H1 (cell line): ENCODE measurements around the gene SLX4. TPM values are rescaled to one million over a fixed set of nuclear protein-coding genes. Genes with fewer than 3 reads are reported as not detected.

Source experiments
- BCL11A ChIP-seq, 2 experiments: IDR thresholded peaks; one replicate each; pipeline ENCODE4 v1.6.1; 2011; ENCODE audit warnings: low read depth in 2 of 2, low read length in 2 of 2, mild to moderate bottlenecking in 2 of 2
- CREB1 ChIP-seq: IDR thresholded peaks from 2 replicates; pipeline ENCODE4 v1.6.1; 2012; ENCODE audit warnings: inconsistent platforms
- JUND ChIP-seq: IDR thresholded peaks from 2 replicates; pipeline ENCODE4 v1.6.1; 2011; ENCODE audit warnings: mild to moderate bottlenecking, improper control_type of control experiment, low read length
- KDM1A ChIP-seq: fragments of 200-600, 300-600 bp; sonication (generic); IDR thresholded peaks from 2 replicates; pipeline ENCODE4 v1.7.1; 2016; ENCODE audit warnings: mild to moderate bottlenecking, low read length, borderline replicate concordance
- MAFK ChIP-seq: IDR thresholded peaks from 2 replicates; pipeline ENCODE4 v1.6.1; 2012; ENCODE audit warnings: low read depth, mild to moderate bottlenecking, improper control_type of control experiment, low read length
- NRF1 ChIP-seq: IDR thresholded peaks from 2 replicates; pipeline ENCODE4 v1.6.1; 2011; ENCODE audit warnings: mild to moderate bottlenecking, low read depth, low read length, improper control_type of control experiment
- PHF8 ChIP-seq: fragments of 200-600 bp; sonication (generic); conservative IDR thresholded peaks from 2 replicates; pipeline ENCODE4 v1.7.1; 2012; ENCODE audit warnings: low read depth, mild to moderate bottlenecking, inconsistent platforms, low read length, moderate library complexity
- SAP30 ChIP-seq: fragments of 300-600 bp; sonication (generic); IDR thresholded peaks from 2 replicates; pipeline ENCODE4 v1.7.1; 2012; ENCODE audit warnings: low read length, moderate library complexity, mild to moderate bottlenecking, inconsistent platforms; ENCODE audit not compliant: insufficient read depth, insufficient replicate concordance
- SIRT6 ChIP-seq: IDR thresholded peaks from one replicate; pipeline ENCODE4 v1.7.1; 2012; ENCODE audit warnings: low read length, inconsistent platforms
- SP2 ChIP-seq: IDR thresholded peaks from 2 replicates; pipeline ENCODE4 v1.6.1; 2012; ENCODE audit warnings: mild to moderate bottlenecking, low read length, inconsistent platforms
- SRF ChIP-seq: IDR thresholded peaks from 2 replicates; pipeline ENCODE4 v1.6.1; 2011; ENCODE audit warnings: mild to moderate bottlenecking, low read depth, low read length, moderate library complexity
- TAF7 ChIP-seq: optimal IDR thresholded peaks from 2 replicates; pipeline ENCODE3; 2011; ENCODE audit warnings: low read depth, mild to moderate bottlenecking, inconsistent platforms, low read length, moderate library complexity, borderline replicate concordance
- polyA plus RNA-seq, 7 experiments: library from polyadenylated mRNA; depleted of rRNA in 3 of 7; stranded (reverse) in 5 of 7; unstranded in 2 of 7; fragments of >200 nt in 5 of 7; fragments of 200-250 nt in 2 of 7; gene quantifications; 1 replicate in 5 of 7; 2 replicates in 1 of 7; 4 replicates in 1 of 7; pipeline versions ENCODE4 v1.2.1 to v1.2.3, GENCODE V29; 2011 to 2013; ENCODE audit warnings: missing spikeins in 2 of 7, mixed read lengths in 2 of 7
- total RNA-seq: library from RNA; stranded (reverse); fragmentation: NEBNext Ultra II Directional; extraction: Animal tissue kit (Norgen Biotek cat#: 25700); gene quantifications from 2 replicates; pipeline ENCODE4 v1.2.1, GENCODE V29; 2021
- TF ChIP-seq, protein P1 (sequence below): fragments of 300-600 bp; sonication (generic); IDR thresholded peaks from 2 replicates; pipeline ENCODE4 v1.7.1; 2012; ENCODE audit warnings: low read length, moderate library complexity, mild to moderate bottlenecking, inconsistent platforms; ENCODE audit not compliant: insufficient replicate concordance

The SLX4 gene
- total and polyA plus RNA-seq, 2 of the 8 experiments (the other 6 are each of a cell fraction or from before 2014, with no cell fraction given) = 4.4 to 11.4 TPM

- TF ChIP-seq, protein P1, sequence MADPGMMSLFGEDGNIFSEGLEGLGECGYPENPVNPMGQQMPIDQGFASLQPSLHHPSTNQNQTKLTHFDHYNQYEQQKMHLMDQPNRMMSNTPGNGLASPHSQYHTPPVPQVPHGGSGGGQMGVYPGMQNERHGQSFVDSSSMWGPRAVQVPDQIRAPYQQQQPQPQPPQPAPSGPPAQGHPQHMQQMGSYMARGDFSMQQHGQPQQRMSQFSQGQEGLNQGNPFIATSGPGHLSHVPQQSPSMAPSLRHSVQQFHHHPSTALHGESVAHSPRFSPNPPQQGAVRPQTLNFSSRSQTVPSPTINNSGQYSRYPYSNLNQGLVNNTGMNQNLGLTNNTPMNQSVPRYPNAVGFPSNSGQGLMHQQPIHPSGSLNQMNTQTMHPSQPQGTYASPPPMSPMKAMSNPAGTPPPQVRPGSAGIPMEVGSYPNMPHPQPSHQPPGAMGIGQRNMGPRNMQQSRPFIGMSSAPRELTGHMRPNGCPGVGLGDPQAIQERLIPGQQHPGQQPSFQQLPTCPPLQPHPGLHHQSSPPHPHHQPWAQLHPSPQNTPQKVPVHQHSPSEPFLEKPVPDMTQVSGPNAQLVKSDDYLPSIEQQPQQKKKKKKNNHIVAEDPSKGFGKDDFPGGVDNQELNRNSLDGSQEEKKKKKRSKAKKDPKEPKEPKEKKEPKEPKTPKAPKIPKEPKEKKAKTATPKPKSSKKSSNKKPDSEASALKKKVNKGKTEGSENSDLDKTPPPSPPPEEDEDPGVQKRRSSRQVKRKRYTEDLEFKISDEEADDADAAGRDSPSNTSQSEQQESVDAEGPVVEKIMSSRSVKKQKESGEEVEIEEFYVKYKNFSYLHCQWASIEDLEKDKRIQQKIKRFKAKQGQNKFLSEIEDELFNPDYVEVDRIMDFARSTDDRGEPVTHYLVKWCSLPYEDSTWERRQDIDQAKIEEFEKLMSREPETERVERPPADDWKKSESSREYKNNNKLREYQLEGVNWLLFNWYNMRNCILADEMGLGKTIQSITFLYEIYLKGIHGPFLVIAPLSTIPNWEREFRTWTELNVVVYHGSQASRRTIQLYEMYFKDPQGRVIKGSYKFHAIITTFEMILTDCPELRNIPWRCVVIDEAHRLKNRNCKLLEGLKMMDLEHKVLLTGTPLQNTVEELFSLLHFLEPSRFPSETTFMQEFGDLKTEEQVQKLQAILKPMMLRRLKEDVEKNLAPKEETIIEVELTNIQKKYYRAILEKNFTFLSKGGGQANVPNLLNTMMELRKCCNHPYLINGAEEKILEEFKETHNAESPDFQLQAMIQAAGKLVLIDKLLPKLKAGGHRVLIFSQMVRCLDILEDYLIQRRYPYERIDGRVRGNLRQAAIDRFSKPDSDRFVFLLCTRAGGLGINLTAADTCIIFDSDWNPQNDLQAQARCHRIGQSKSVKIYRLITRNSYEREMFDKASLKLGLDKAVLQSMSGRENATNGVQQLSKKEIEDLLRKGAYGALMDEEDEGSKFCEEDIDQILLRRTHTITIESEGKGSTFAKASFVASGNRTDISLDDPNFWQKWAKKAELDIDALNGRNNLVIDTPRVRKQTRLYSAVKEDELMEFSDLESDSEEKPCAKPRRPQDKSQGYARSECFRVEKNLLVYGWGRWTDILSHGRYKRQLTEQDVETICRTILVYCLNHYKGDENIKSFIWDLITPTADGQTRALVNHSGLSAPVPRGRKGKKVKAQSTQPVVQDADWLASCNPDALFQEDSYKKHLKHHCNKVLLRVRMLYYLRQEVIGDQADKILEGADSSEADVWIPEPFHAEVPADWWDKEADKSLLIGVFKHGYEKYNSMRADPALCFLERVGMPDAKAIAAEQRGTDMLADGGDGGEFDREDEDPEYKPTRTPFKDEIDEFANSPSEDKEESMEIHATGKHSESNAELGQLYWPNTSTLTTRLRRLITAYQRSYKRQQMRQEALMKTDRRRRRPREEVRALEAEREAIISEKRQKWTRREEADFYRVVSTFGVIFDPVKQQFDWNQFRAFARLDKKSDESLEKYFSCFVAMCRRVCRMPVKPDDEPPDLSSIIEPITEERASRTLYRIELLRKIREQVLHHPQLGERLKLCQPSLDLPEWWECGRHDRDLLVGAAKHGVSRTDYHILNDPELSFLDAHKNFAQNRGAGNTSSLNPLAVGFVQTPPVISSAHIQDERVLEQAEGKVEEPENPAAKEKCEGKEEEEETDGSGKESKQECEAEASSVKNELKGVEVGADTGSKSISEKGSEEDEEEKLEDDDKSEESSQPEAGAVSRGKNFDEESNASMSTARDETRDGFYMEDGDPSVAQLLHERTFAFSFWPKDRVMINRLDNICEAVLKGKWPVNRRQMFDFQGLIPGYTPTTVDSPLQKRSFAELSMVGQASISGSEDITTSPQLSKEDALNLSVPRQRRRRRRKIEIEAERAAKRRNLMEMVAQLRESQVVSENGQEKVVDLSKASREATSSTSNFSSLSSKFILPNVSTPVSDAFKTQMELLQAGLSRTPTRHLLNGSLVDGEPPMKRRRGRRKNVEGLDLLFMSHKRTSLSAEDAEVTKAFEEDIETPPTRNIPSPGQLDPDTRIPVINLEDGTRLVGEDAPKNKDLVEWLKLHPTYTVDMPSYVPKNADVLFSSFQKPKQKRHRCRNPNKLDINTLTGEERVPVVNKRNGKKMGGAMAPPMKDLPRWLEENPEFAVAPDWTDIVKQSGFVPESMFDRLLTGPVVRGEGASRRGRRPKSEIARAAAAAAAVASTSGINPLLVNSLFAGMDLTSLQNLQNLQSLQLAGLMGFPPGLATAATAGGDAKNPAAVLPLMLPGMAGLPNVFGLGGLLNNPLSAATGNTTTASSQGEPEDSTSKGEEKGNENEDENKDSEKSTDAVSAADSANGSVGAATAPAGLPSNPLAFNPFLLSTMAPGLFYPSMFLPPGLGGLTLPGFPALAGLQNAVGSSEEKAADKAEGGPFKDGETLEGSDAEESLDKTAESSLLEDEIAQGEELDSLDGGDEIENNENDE = no peak
- TF ChIP-seq SIRT6 (no peak), SRF (no peak), NRF1 (no peak), TAF7 (no peak), SAP30 (no peak), MAFK (no peak), JUND (no peak), CREB1 (no peak), PHF8 (no peak), SP2 (no peak), KDM1A (no peak), BCL11A (IDR thresholded peaks at IDR 0.05; ENCODE audit: low read depth in 2 of 2, low read length in 2 of 2) (no peak)
Observed at GRCh38 chr16:3592559-3592958, 18.8 kb downstream of the SLX4 start (continued).
